Activated effector memory CD4-positive, alpha-beta T cell treated with Interleukin-2 at 50 U/mL for 16 hours (primary cell): ENCODE measurements around the gene ZKSCAN4.

Experiments used
- DNase-seq: peaks from one replicate; pipeline ENCODE4 v3.0.0-alpha.2; 2020

ZKSCAN4 gene

DNA sequence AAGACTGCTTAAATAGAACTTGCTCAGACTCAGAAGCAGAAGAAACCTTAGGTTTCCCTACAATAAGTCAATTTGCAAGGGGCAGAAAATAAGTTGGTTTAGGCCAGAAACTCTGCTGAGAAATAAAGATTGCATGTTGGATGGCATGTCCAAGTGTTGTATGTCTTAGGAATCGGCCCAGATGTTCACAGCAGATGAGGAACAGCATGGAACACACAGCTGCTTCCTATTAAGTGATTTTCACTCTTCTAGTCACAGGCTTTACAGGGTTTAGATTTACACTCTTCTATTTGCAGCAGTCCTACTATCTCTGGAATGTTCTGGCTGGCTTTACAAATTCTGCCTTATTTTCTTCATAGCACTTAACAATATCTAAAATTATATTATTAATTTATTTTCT is 3.2 kb downstream of the ZKSCAN4 start:
- no peak for DNase-seq

GRCh38 chr6:28245206-28245941 is 6.7 kb downstream of the ZKSCAN4 start:
- DNase-seq, result no peak

GRCh38 chr6:28243946-28244345 is 8.1 kb downstream of the ZKSCAN4 start:
- DNase-seq, result no peak

DNA sequence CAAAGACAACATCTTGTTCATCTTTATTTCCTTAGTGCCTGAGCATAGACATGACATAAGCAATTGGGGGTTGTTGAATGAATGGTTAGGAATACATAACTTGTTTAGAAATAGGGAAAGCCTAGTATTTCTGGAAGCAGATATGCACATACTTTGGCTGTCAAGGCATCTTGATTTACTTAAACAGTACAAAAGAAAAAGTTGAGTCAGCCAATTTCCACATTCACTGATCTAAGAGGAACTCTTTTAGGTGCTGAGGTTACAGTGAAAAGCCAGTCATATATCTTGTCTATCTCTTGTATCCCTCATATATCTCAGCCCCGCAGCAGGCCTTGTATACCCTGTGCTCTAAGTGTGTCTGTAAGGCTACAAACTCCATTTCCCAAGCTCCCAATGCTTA is 11.6 kb downstream of the ZKSCAN4 start:
- DNase-seq, result no peak

- no peak for DNase-seq
Measured at GRCh38 chr6:28239636-28240035, 12.4 kb downstream of the ZKSCAN4 start.

GRCh38 chr6:28235912-28236452 is 16.1 kb downstream of the ZKSCAN4 start:
- DNase-seq, result no peak

- DNase-seq, result no peak
Measured at GRCh38 chr6:28232785-28233184, 19.3 kb downstream of the ZKSCAN4 start.

- DNase-seq, result no peak
Measured at GRCh38 chr6:28226460-28226859, 25.6 kb downstream of the ZKSCAN4 start.

- DNase-seq, result no peak
Measured at GRCh38 chr6:28225056-28225834, 26.8 kb downstream of the ZKSCAN4 start, which contains the start of gene ZSCAN9. TSS of gene ZSCAN9 (plus strand) at chr6:28225275. CDS start at chr6:28227085, 1,810 bp downstream.

- no peak for DNase-seq
Measured at GRCh38 chr6:28224131-28225055, 27.7 kb downstream of the ZKSCAN4 start.

DNA sequence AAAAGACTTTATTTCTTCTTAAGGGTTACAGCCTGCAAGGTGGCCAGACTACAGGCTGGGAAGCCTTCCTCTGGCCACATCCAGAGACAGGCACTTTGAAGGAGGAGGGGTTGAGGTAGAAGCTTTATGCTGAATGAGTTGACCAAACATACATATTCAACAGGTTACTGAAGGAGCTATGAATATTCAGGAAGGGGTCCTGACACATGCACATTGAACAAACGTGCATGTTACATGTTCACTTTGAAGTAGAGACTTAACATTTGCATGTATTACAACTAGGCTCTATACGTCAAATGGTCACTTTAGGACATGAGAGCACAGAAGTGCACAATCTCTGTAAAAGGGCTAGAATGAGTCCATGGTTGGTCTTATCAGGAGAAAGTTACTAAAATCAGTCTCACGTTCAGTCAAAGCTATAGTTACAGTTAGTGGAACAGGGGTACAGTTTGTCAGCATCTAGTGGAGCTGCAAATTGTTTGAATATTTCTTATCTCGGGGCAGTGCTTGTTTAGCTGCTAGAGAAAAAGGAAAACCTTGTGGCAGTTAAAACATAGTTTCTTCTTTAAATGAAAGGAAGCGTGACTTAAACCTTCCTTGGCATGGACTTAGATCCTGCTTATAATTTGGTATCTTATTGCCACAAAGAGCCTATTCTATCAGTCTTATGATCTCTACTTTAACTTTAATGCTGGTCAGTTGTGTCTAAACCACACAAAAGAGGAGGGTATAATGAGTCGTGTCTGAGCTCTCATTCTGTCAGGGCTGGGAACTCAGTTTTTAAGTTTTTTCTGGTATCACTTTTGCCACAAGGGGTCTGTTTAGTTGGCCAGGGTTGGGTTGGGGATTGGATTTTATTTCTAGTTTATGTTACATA is 31.6 kb downstream of the ZKSCAN4 start:
- no peak for DNase-seq

DNA sequence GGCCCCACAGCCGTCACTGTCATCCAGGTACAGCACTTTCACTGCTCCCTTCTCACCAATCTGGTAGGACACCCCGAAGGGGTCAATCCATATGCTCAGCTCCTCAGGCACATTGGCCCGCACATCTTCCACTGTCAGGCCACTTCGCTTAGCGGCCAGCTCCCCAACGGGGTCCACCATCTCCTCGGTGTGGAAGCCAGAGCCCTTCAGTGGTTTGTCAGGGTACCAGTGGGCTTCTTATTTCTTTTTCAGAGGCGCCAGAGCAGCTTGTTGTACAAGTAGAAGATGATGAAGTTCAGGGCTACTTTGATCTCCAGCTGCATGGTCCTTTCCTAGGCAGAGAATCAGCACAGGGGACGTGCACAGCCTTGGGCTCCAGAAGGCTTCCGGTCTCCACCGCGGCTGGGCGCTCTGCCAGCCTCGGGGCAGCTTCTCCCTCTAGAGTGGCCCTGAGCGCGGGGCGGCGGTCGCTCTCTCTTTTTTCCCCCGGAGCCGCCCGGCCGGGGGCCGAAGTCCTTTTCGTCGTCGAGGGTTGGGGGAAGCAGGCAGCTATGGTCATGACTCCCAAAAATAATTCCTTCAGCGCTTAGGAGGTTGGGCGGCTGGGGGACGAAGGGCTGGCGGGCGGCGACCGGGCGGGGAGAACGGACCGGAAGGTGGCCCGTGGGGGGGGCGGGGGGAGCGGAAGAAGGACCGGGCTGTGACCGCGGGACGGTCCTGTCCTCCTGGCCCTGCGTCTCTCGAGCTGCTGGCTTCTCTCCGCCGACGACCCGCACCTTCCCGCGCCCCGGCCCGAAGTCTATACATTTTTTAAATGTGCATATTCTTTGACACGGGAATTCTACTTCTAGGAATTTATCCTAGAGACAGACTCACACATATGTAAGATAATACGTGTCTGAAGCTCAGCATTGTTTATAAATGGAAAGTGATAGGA is 33.5 kb downstream of the ZKSCAN4 start:
- no peak for DNase-seq

DNA sequence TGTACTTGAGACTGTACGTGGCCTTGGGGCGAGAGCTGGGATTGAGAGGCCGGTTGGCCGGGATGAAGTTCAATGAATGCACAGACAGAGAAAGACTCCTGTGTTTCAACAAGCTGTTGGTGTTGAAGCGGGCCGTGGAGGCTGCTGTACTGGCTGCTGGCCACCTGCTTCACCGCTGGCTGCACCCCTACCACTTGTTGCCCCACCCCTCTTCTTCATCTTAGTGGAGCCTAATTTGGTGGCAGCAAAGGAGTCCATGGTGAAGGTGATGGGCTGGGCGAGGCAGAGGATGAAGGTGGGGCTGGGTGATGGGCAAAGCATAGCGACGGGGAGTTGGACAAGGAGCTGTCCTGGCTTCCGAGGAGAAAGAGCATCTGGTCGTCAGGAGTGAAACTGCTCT is 34.2 kb downstream of the ZKSCAN4 start:
- no peak for DNase-seq

- no peak for DNase-seq
Measured at GRCh38 chr6:28215425-28215824, 36.6 kb downstream of the ZKSCAN4 start.

- no peak for DNase-seq
Measured at GRCh38 chr6:28213213-28213523, 38.9 kb downstream of the ZKSCAN4 start.

DNA sequence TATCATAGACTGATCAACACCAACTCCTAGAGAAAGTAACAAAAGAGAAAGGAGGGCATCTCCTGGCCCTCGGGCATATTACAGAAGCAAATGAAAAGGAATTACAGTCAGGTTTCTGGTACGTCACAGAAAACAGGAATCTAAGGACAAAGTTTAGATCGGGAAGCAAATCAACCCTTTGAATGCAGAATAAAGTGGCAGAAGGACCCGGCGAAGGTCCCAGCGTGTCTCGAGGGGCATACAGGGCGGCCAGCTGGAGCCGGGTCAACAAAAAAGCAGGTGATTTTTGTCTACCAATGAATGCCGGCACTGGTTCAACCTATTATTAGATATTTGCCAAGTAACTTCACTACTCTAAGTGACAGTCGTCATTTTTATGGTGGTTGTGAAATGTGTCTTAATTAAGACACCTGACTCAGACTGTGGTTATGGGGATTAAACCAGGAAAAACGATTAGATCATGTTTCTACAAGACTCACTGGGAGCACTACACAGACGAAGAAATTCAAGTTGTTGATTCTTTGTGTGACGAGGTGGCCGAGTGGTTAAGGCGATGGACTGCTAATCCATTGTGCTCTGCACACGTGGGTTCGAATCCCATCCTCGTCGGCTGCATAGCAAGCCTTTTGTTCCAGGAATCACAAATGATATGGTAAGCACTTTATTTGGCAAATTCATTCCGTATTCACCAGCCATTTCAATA is 39.4 kb downstream of the ZKSCAN4 start:
- no peak for DNase-seq

GRCh38 chr6:28211840-28212509 is 40.1 kb downstream of the ZKSCAN4 start:
- DNase-seq, result no peak

DNA sequence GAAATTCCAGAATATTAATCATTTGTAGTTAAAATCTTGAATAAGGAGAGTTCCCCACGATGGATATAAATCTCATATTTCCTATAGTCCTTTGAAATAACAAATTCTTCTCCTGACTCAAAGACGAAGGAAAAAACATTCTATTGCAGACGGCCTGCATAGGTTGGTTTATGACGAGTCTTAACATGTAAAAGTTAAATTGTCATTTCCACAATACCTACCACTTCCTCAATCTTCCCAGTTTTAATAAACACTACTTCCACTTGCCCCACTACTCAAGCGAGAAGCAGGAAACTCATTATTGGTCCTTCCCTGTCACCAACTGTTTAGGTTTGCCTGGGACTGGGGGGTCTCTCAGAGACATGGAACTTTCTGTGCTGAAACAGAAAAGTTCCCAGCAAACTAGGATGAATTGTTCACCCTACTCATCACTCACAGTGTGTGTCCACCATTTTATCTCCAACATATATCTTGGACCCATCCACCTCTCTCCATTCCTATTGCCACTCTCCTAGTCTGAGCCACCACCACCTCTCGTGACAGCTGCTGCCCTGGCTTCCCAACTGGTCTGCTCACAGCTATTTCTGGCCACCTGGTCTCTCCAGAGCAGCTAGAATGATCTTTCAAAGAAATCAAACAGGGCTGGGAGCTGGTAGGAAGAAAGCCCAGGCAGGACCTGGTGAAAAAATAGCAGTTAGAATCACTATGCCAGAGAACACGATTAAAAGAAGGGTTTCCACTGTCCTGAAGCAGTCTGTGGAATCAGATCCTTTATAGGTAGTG is 42.1 kb downstream of the ZKSCAN4 start:
- DNase-seq, result no peak
